Esophagus (tissue), 2 donors: ENCODE data around the gene RPUSD1. TPM values are rescaled to one million over a fixed set of nuclear protein-coding genes. Genes with fewer than 3 reads are reported as not detected.

Experiments used
- H3K27ac ChIP-seq, 2 donors: one replicate each; pipeline ENCODE4 v1.5.1; 2013; ENCODE audit warnings: low read depth in 2 of 2, mild to moderate bottlenecking in 2 of 2, inconsistent platforms in 1 of 2, low read length in 1 of 2, moderate library complexity in 1 of 2
- H3K27me3 ChIP-seq, 2 donors: one replicate each; pipeline ENCODE4 v1.6.1; 2013; ENCODE audit warnings: low read length in 2 of 2, control low read depth in 1 of 2, mild to moderate bottlenecking in 1 of 2; ENCODE audit not compliant: insufficient read depth in 2 of 2, control insufficient read depth in 1 of 2
- H3K36me3 ChIP-seq, 2 donors: one replicate each; pipeline ENCODE4 v1.6.1; 2013; ENCODE audit warnings: low read length in 1 of 2; ENCODE audit not compliant: control insufficient read depth in 2 of 2, insufficient read depth in 2 of 2
- H3K4me1 ChIP-seq, 2 donors: one replicate each; pipeline ENCODE4 v1.6.1; 2013; ENCODE audit warnings: low read length in 1 of 2; ENCODE audit not compliant: control insufficient read depth in 2 of 2, insufficient read depth in 2 of 2
- H3K4me3 ChIP-seq, 2 donors: one replicate each; pipeline ENCODE4 v1.5.1; 2013; ENCODE audit warnings: low read length in 2 of 2, mild to moderate bottlenecking in 2 of 2, low read depth in 1 of 2, moderate library complexity in 1 of 2
- H3K9me3 ChIP-seq, 2 donors: one replicate each; pipeline ENCODE4 v1.6.1; 2013; ENCODE audit warnings: mild to moderate bottlenecking in 2 of 2, low read depth in 1 of 2, low read length in 1 of 2, moderate library complexity in 1 of 2; ENCODE audit not compliant: control insufficient read depth in 2 of 2, insufficient read depth in 1 of 2
- WGBS, 2 donors: extraction: QIAGEN DNeasy Blood & Tissue Kit; methylation state at CpG; one replicate each; pipeline ENCODE4 v1.1.7; 2013; 5-methylcytosine and 5-hydroxymethylcytosine counted together
- polyA plus RNA-seq, 2 donors: library from polyadenylated mRNA; stranded (reverse); fragments of 200-250 nt; gene quantifications; one replicate each; pipeline ENCODE4 v1.2.3, GENCODE V29; 2013
- donor health status: healthy with polysubstance abuse.
- donor health status: Bipolar disorder and iron deficiency.

The RPUSD1 gene
- polyA plus RNA-seq, 2 donors: 16.1 to 18.9 TPM

DNA sequence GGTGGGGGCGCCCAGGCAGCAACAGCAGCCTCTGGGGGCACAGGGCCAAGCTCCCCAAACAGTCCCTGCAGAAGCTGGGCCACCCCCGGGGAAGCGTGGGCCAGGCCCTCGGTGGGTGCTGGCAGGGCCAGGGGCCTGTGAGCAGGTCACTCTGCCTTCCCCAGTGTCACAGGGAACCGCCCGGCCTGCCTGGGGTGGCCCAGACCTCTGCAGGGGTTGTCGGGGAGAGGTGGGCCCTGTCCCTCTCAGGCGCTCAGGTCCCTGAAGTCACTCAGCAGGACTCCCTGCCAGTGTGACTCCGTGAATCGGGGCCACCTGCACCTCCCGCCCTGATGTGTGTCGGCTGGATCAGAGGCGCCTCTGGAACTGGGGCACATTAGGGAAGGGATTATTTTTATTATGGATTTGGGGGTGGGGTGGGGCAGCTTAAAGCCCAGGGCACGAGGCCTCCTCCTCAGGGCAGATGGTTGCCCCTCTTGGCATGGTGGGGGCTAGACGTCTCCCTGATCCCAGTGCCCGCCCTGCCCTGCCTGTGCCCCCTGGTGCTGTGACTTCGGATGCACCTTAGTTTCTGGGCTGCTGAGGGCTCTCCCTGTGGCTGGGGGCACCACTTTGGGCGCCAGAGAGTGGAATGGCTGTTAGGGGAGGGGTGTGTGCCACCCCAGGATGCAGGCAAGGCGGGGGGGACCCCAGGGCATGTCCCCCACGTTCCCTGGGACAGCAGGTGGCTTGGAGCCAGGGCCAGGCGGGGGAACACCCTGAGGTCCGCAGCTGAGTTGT lies 13.6 kb upstream of the RPUSD1 start:
- WGBS, 2 donors: 44% methylated on average over 22 of the region's 22 CpGs
- no peak overlapping the region for H3K4me3 ChIP-seq
- peaks cover 0 to 3% of the 10 kb centered on the region in 2 donors for H3K9me3 ChIP-seq
- H3K36me3 ChIP-seq: peaks cover 0 to under 1% of the 10 kb centered on the region in 2 donors
- H3K27me3 ChIP-seq: peaks cover 0 to 18% of the 10 kb centered on the region in 2 donors
- peaks cover 0 to 2% of the 10 kb centered on the region in 2 donors for H3K4me1 ChIP-seq
- H3K27ac ChIP-seq: no peak overlapping the region

DNA sequence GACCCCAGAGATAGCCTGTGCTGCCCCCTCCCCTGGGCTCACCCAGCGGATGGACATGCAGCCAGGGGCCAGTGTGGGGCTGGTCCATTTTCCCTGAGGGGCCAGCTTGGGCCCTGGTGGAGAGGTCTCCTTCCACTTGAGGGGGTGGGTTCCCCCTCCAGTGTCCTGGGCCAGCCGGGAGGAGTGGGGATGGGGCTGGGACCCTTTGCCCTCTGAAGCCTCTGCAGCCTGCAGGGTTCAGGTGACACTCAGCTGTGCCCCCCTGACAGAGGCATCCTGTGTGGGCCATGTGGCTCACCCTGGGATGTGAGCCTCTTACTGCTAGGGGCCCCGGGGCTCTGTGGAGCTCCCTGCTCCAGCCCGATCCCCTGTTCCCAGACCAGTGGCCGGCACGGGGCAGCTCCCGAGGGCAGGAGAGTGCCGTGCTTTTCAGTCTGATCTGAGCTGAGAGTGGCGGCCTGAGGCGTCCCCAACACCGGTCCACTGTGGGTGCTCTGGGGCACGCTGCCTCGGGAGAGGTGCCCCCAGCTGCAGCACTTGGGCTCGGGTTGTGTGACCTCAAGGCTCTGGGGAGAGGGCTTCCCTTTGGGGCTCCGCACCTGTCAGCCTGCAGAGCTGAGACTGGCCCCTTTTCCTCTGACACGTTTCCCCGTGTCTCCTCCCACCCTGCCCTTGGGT lies 12.8 kb upstream of the RPUSD1 start:
- Histone ChIP-seq H3K36me3 (peaks cover 0 to 4% of the 10 kb centered on the region in 2 donors), H3K27me3 (peaks cover 0 to 18% of the 10 kb centered on the region in 2 donors), H3K4me3 (no peak overlapping the region), H3K27ac (no peak overlapping the region), H3K4me1 (peaks cover 0 to 2% of the 10 kb centered on the region in 2 donors), H3K9me3 (peaks cover 0 to 3% of the 10 kb centered on the region in 2 donors)
- 13 to 15% methylated on average over 13 to 17 of the region's 17 CpGs for WGBS, 2 donors

DNA sequence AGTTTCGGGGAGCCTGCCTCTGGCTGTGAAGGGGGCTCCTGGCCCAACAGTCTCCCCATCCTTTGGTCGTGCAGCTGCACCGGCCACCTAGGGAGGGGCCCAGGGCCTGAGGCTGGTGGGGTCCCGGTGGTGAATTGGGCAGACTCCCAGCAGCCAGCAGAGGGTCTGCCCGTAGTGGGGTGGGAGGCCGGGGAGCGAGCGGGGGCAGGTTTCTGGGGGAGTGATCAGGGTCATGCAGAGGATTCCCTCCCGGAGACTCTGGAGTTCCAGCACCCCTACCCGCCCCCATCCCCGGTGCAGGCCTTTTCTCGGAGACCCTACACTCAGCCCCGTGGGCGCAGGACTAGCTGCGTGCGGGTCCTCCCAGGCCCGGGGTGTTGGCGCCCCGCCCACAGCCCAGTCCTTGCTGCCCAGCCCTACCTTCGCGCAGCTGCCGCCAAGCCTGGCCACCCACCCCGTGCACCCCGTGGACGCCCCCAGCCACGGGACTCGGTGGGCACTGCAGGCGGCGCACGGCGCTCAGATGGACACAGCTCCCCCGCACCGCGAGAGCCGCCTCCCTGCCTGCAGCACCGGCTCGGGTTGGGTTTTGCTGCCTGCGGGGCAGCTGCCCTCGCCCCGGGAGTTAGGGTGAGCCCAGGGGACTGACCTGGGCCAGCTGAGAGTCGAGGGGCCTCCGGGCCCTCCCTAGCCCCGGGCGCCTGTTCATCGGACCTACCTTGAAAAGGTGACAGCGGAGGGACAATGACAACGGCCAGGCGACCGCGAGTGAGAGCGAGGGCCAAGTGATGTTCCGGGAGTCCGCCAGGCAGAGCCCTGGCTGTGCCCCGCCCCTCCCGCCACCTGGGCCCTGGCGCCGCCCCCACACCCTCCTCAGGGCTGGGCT lies 12.0 kb upstream of the RPUSD1 start, which contains the start of gene GNG13:
Gene GNG13, minus strand, starts transcription at position 787 of the 886 bp plus-strand sequence. CDS start 1,657 bp downstream, outside the sequence.
- peaks cover 0 to 2% of the 10 kb centered on the region in 2 donors for H3K4me1 ChIP-seq
- H3K9me3 ChIP-seq: peaks cover 0 to 3% of the 10 kb centered on the region in 2 donors
- WGBS, 2 donors: 5 to 6% methylated on average over 41 to 57 of the region's 57 CpGs
- no peak within 1 kb of the TSS for H3K27ac ChIP-seq
- H3K27me3 ChIP-seq: peaks cover 0 to 18% of the 10 kb centered on the region in 2 donors
- no peak within 1 kb of the TSS for H3K4me3 ChIP-seq
- peaks cover 0 to 4% of the 10 kb centered on the region in 2 donors for H3K36me3 ChIP-seq

DNA sequence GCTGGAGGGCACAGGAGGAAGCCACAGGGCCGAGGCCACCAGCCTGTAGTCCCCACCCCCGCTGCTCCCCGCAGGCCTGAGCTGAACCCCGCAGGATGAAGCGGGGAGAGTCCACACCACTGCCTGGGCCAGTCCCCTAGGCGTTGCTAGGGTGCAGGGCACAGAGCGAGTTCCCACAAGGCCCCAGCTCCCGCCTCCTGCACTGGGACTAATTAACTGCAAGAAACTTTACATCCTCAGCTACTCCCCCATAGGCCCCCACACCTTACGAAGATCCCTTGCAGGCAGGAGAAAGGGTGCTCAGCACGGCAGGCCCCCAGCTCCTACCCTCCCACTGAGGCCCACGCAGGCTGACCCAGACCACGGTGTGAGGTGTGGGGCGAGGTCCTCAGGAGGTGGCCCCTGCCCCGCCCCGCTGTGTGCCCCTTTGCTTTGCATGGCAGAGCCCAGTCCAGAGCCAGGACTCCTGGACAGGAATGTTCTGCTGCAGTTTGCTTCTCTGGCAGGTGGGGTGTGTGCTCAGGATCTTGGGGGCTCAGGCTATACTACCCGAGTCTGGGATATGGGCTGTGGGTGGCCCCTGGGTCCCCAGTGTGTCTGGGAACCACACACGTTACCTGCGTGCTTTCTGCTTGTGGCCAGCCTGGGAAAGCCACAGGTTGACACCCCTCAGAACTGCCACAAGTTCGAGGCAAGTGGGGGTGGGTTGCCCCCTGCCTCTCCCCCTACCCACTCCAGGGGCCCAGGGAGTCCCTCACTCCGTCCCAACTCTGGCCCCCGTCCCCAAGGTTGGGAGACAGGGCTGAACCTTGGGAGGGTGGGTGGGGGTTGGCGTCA lies 11.1 kb upstream of the RPUSD1 start:
- Histone ChIP-seq H3K9me3 (peaks cover 0 to 3% of the 10 kb centered on the region in 2 donors), H3K27me3 (peaks cover 0 to 18% of the 10 kb centered on the region in 2 donors)
- WGBS, 2 donors: 48 to 58% methylated on average over 22 of the region's 22 CpGs

DNA sequence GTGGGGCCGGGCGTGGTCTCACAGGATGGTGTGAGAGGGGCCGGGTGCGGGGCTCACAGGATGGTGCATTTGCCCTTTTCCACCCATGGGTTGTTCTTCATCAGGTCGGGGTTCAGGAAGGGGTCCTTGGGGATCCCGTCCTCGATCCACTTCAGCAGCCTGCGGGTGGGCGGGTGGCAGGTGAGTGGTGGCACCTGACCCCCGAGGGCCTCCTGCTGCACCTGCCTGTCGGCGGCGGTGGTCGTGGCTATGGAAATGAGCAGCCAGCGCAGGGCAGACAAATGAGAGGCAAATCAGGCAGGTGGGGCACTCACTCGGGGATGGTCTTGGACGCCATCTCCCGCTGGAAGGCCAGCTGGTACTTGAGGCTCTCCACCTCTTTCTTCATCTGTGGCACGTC lies 10.5 kb upstream of the RPUSD1 start:
- H3K27me3 ChIP-seq: peaks cover 0 to 18% of the 10 kb centered on the region in 2 donors
- WGBS, 2 donors: 82 to 87% methylated on average over 19 of the region's 19 CpGs
- H3K4me1 ChIP-seq: peaks cover 0 to 2% of the 10 kb centered on the region in 2 donors
- no peak overlapping the region for H3K27ac ChIP-seq
- peaks cover 0 to 4% of the 10 kb centered on the region in 2 donors for H3K36me3 ChIP-seq
- no peak overlapping the region for H3K4me3 ChIP-seq
- peaks cover 0 to 3% of the 10 kb centered on the region in 2 donors for H3K9me3 ChIP-seq

More for the DNA sequence above, 11.1 kb upstream of the RPUSD1 start:
- Histone ChIP-seq H3K4me1 (peaks cover 0 to 2% of the 10 kb centered on the region in 2 donors), H3K36me3 (peaks cover 0 to 4% of the 10 kb centered on the region in 2 donors), H3K4me3 (no peak overlapping the region), H3K27ac (no peak overlapping the region)

DNA sequence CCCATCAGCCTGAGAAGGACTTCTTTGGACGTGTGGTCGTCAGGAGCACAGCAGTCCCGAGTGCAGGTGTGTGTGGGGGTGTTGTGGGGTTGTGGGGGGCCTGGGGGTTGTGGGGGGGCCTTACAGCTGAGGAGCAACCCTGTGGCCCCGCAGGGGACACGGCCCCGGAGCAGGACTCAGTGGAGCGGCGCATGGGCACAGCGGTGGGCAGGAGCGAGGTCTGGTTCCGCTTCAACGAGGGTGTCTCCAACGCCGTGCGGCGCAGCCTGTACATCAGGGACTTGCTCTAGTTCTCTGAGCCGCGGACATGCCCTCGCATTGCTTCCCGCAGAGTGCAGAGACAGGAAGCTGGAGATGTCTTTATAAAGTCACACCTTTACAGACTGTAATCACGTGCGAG lies 9.5 kb upstream of the RPUSD1 start:
- Histone ChIP-seq H3K4me3 (no peak overlapping the region), H3K4me1 (peaks cover 0 to 2% of the 10 kb centered on the region in 2 donors), H3K36me3 (peaks cover 0 to 10% of the 10 kb centered on the region in 2 donors), H3K27me3 (peaks cover 0 to 18% of the 10 kb centered on the region in 2 donors), H3K27ac (no peak overlapping the region), H3K9me3 (peaks cover 0 to 3% of the 10 kb centered on the region in 2 donors)
- 93 to 96% methylated on average over 22 of the region's 22 CpGs for WGBS, 2 donors

DNA sequence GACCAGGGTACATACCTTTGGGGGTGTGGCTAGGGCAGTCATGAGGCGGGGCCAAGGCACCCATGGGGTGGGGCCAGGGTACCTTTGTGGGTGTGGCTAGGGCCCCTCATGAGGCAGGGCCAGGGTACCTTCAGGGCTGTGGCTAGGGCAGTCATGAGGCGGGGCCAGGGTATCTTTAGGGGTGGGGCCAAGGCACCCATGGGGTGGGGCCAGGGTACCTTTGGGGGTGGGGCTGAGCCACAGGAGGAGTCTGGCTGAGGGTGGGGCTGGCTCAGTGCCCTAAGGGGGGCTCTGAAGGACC lies 8.9 kb upstream of the RPUSD1 start:
- H3K36me3 ChIP-seq: peaks cover 0 to 13% of the 10 kb centered on the region in 2 donors
- no peak overlapping the region for H3K4me3 ChIP-seq
- 93 to 96% methylated on average over 2 of the region's 2 CpGs for WGBS, 2 donors
- H3K27ac ChIP-seq: no peak overlapping the region
- H3K9me3 ChIP-seq: peaks cover 0 to 3% of the 10 kb centered on the region in 2 donors
- H3K27me3 ChIP-seq: peaks cover 0 to 18% of the 10 kb centered on the region in 2 donors
- H3K4me1 ChIP-seq: peaks cover 0 to 2% of the 10 kb centered on the region in 2 donors

DNA sequence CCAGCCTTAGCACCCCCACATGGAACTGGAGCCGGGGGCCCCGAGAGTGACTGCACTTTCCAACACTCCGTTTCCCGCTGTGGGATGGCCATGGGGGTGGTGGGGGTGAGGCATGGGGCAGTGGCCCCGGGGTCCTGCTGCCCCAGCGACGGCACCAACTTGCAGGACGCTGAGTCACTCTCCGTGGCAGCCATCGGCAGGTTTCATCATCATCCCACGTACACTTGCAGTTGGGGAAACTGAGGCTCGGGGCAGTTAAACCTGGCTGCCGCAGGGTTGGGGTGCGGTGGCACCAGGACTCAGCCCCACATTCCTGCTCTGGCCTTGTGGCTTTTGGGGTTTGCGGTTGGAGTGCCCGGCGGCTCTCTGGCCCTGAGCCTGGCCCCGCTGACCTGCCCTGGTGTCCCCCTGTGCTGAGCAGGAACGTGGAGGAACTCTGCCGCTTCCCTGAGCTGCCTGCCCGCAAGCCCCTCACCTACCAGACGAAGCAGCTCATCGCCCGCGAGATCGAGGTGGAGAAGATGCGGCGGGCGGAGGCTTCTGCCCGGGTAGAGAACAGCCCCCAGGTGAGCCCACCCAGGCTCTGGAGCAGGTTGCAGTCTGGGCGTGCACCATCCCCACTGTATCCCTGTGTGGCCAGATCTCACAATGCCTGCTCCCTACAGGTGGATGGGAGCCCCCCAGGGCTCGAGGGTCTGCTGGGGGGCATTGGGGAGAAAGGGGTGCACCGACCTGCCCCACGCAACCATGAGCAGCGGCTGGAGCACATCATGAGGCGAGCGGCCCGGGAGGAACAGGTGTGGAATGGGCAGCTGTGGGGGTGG lies 8.3 kb upstream of the RPUSD1 start:
- peaks cover 0 to 15% of the 10 kb centered on the region in 2 donors for H3K36me3 ChIP-seq
- peaks cover 0 to 15% of the 10 kb centered on the region in 2 donors for H3K27me3 ChIP-seq
- H3K4me1 ChIP-seq: peaks cover 0 to 2% of the 10 kb centered on the region in 2 donors
- no peak overlapping the region for H3K4me3 ChIP-seq
- peaks cover 0 to 3% of the 10 kb centered on the region in 2 donors for H3K9me3 ChIP-seq
- 93 to 96% methylated on average over 37 to 38 of the region's 38 CpGs for WGBS, 2 donors
- no peak overlapping the region for H3K27ac ChIP-seq
